ENCODE measurements around the gene NTN3. TPM values are rescaled to one million over a fixed set of nuclear protein-coding genes. Genes with fewer than 3 reads are reported as not detected.
A peak's percentile ranks its signal among the peaks of the same experiment; 100 is the strongest.
"Not testable (repeated sequence)": the region's sequence is repeated elsewhere in the genome, so short reads cannot be mapped to it uniquely, and the experiment has no call there.

Gene NTN3
- total RNA-seq, 6 donors from 2014 or later, result not detected

DNA sequence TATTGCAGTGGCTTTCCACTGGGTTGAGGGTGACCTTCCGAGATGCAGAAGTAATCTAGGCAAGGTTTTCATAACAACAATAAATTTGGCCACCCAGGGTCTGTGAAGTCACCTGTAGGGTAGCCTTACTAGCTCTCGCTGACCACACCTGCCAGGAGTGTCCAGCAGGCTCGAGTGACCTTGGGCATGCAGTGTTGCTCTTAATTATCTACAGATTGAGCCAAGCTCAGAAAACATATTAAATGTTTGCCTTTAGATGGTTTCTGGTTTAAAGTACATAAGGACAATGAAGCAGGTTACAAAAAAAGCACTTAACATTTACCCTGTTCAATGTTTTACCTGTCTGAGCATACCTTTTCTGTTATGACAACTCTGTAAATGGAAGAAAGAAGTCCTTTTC is 5.6 kb downstream of the NTN3 start:
- Histone ChIP-seq H3K27ac (peak overlapping the region in 3 of 4 donors; percentile 66 to 93 (median 91)), H3K4me3 (peak overlapping the region in 2 of 4 donors; percentile 82 to 87), H3K36me3 (no peaks in the 10 kb centered on the region), H3K9me3 (no peaks in the 10 kb centered on the region), H3K27me3 (peaks cover 2 to 16% (median 9%) of the 10 kb centered on the region in 4 donors), H3K4me1 (peaks cover 29 to 73% (median 46%) of the 10 kb centered on the region in 4 donors)
- TF ChIP-seq POLR2AphosphoS5 (IDR thresholded peaks at IDR 0.05) (no peak), POLR2A (IDR thresholded peaks at IDR 0.05) (no peak), EP300 (IDR thresholded peaks at IDR 0.05) (no peak)
- TF ChIP-seq, protein P1, sequence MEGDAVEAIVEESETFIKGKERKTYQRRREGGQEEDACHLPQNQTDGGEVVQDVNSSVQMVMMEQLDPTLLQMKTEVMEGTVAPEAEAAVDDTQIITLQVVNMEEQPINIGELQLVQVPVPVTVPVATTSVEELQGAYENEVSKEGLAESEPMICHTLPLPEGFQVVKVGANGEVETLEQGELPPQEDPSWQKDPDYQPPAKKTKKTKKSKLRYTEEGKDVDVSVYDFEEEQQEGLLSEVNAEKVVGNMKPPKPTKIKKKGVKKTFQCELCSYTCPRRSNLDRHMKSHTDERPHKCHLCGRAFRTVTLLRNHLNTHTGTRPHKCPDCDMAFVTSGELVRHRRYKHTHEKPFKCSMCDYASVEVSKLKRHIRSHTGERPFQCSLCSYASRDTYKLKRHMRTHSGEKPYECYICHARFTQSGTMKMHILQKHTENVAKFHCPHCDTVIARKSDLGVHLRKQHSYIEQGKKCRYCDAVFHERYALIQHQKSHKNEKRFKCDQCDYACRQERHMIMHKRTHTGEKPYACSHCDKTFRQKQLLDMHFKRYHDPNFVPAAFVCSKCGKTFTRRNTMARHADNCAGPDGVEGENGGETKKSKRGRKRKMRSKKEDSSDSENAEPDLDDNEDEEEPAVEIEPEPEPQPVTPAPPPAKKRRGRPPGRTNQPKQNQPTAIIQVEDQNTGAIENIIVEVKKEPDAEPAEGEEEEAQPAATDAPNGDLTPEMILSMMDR (IDR thresholded peaks at IDR 0.05), result no peak
- no peak for DNase-seq
- WGBS, 2 donors, result 63 to 93% methylated on average over 3 of the region's 3 CpGs
- ATAC-seq (ENCODE audit: low FRiP score in 2 of 2), result no peak

DNA sequence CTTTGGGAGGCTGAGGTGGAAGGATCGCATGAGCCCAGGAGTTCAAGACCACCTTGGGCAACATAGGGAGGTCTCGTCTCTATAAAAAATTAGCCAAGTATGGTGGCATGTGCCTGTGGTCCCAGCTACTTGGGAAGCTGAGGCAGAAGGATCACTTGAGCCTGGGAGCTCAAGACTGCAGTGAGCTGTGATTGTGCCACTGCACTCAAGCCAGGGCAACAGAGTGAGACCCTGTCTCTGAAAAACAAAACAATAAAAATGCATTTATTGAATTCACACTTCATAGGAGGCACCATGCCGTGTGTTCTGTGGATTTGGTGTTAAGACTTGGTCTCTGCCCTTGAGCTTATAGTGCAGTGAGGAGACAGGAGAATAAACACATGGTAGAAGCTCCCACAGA is 6.2 kb downstream of the NTN3 start:
- ATAC-seq (ENCODE audit: low FRiP score in 2 of 2) (no peak), DNase-seq (no peak)
- H3K4me3 ChIP-seq, result no peak overlapping the region
- peak overlapping the region in 1 of 4 donors; percentile 5 for H3K27ac ChIP-seq
- no peaks in the 10 kb centered on the region for H3K36me3 ChIP-seq
- 87 to 90% methylated on average over 3 of the region's 3 CpGs for WGBS, 2 donors
- no peaks in the 10 kb centered on the region for H3K9me3 ChIP-seq
- TF ChIP-seq POLR2AphosphoS5 (IDR thresholded peaks at IDR 0.05) (no peak), EP300 (IDR thresholded peaks at IDR 0.05) (no peak), POLR2A (IDR thresholded peaks at IDR 0.05) (no peak)
- TF ChIP-seq, protein P1 (IDR thresholded peaks at IDR 0.05), result no peak
- peaks cover 0 to 10% (median 4%) of the 10 kb centered on the region in 4 donors for H3K27me3 ChIP-seq
- peaks cover 31 to 73% (median 47%) of the 10 kb centered on the region in 4 donors for H3K4me1 ChIP-seq

DNA sequence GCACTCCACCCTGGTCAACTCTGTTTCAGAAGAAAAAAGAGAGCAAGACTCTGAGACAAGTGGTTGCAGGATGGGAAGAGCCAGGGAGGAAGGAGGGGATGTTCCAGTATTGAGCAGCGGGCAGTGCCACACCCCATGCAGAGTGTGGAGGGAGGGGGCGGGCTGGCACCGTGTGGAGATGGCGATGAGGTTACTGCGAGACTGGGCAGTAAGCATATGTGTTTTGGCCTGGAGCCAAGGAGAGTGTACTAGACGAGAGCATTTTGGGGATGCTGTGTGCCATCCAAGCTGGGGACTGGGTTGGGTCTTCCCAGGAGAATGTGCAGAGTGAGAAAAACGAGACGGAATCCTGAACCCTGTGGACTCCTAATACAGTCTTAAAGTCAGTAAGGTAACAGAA is 7.2 kb downstream of the NTN3 start:
- no peaks in the 10 kb centered on the region for H3K36me3 ChIP-seq
- no peak for DNase-seq
- H3K4me1 ChIP-seq, result peaks cover 39 to 75% (median 52%) of the 10 kb centered on the region in 4 donors
- H3K9me3 ChIP-seq, result no peaks in the 10 kb centered on the region
- H3K27me3 ChIP-seq, result peaks cover 0 to under 1% (median 0%) of the 10 kb centered on the region in 4 donors
- no peak for TF ChIP-seq POLR2AphosphoS5 (IDR thresholded peaks at IDR 0.05)
- H3K4me3 ChIP-seq, result no peak overlapping the region
- no peak for ATAC-seq (ENCODE audit: low FRiP score in 2 of 2)
- no peak overlapping the region for H3K27ac ChIP-seq
- WGBS, 2 donors, result 62 to 72% methylated on average over 8 of the region's 8 CpGs

DNA sequence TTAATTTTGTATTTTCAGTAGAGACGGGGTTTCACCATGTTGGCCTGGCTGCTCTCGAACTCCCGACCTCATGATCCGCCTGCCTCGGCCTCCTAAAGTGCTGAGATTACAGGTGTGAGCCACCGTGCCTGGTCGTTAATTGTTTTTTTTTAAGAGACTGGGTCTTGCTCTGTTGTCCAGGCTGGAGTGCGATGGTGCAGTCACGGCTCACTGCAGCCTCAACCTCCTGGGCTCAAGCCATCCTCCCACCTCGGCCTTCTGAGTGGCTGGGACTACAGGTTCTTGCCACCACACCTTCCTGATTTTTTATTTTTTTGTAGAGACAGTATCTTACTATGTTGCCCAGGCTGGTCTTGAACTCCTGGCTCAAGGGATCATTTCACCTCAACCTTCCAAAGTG is 8.9 kb downstream of the NTN3 start:
- H3K4me1 ChIP-seq, result peaks cover 43 to 73% (median 59%) of the 10 kb centered on the region in 4 donors

DNA sequence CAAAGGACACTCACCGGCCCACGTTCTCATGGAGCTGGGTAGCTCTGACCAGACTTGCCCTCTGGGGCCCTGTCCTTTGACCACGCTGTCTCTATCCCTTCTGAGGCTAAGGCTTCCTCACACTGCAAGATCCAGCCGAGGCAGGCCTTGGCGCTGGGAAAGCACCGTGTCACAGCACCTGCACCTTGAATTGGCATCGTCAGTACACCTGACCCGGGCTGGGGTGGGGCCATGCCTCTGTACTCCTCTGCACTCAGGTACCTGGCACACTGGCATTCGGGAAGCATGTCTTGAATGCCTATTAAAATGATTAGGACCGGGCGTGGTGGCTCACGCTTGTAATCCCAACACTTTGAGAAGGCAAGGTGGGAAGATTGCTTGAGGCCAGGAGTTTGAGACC is 9.9 kb downstream of the NTN3 start:
- TF ChIP-seq, protein P1 (IDR thresholded peaks at IDR 0.05), result no peak
- TF ChIP-seq EP300 (IDR thresholded peaks at IDR 0.05) (no peak), POLR2AphosphoS5 (IDR thresholded peaks at IDR 0.05) (peak in 1 of 2 donors; percentile 20), POLR2A (IDR thresholded peaks at IDR 0.05) (no peak)
- WGBS, 2 donors, result 68 to 70% methylated on average over 12 of the region's 12 CpGs
- Histone ChIP-seq H3K4me1 (peaks cover 40 to 71% (median 62%) of the 10 kb centered on the region in 4 donors), H3K27me3 (no peaks in the 10 kb centered on the region), H3K27ac (peak overlapping the region; percentile 58 to 78 (median 66)), H3K4me3 (no peak overlapping the region), H3K36me3 (no peaks in the 10 kb centered on the region), H3K9me3 (no peaks in the 10 kb centered on the region)
- ATAC-seq (ENCODE audit: low FRiP score in 2 of 2), result peak in 1 of 2 donors; percentile 81
- DNase-seq, result peak in 1 of 2 donors; percentile 95

More for the DNA sequence above, 8.9 kb downstream of the NTN3 start:
- H3K27ac ChIP-seq, result peak overlapping the region in 1 of 4 donors; percentile 58
- not testable (repeated sequence) for DNase-seq; ATAC-seq (ENCODE audit: low FRiP score in 2 of 2); H3K4me3 ChIP-seq; H3K36me3 ChIP-seq; H3K27me3 ChIP-seq; H3K9me3 ChIP-seq
- 96 to 99% methylated on average over 10 of the region's 10 CpGs for WGBS, 2 donors

DNA sequence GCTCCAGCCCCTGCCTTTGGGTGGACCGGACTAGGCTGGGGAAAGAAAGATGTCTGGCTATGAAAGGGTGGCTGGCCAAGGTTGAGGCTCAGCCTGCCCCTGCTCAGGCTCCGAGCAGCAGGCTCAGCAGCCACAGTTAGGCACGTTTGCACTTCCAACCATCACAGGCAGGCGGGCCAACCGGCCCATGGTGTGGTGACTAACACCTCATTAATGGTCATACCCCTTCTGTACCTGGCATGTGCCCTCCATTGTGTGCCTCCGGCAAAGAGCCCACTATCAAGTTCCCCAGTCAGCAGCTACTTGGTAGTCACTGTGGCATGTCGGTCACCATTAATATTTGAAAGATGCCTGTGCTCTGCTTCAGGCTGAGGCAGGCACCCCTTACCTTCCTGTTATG is 10.6 kb downstream of the NTN3 start:
- Histone ChIP-seq H3K36me3 (no peaks in the 10 kb centered on the region), H3K4me3 (no peak overlapping the region), H3K4me1 (peaks cover 45 to 71% (median 63%) of the 10 kb centered on the region in 4 donors), H3K9me3 (no peaks in the 10 kb centered on the region), H3K27ac (peak overlapping the region; percentile 58 to 67 (median 65)), H3K27me3 (no peaks in the 10 kb centered on the region)
- ATAC-seq (ENCODE audit: low FRiP score in 2 of 2), result no peak
- TF ChIP-seq, protein P1 (IDR thresholded peaks at IDR 0.05), result no peak
- TF ChIP-seq POLR2AphosphoS5 (IDR thresholded peaks at IDR 0.05), result no peak
- TF ChIP-seq POLR2A (IDR thresholded peaks at IDR 0.05), result no peak
- no peak for TF ChIP-seq EP300 (IDR thresholded peaks at IDR 0.05)
- DNase-seq, result no peak
- WGBS, 2 donors, result 80 to 82% methylated on average over 4 to 7 of the region's 7 CpGs
